HepG2 (cell line): Measurements from ENCODE around the gene EPHA4. TPM values are rescaled to one million over a fixed set of nuclear protein-coding genes. Genes with fewer than 3 reads are reported as not detected.

Experiments
- ATAC-seq: fragments of 200-7000 bp; cut with Tn5 transposase; 3 replicates; pipeline ENCODE4 v1.9.1; 2020; ENCODE audit warnings: mild to moderate bottlenecking, moderate library complexity
- BruUV-seq: library from RNA; stranded (reverse); fragments of 400-500 nt; replicated peaks from 2 replicates; lab custom pipeline; 2021; lab: Mats Ljungman, UMichigan
- CTCF ChIA-PET: fragments of 300-600 bp; formaldehyde crosslinking; extraction: SDS; loops from one replicate; lab custom pipeline; 2021; ENCODE audit warnings: low total read pairs, inconsistent platforms, low intra/inter-chr PET ratio; lab: Yijun Ruan, JAX
- POLR2A ChIA-PET: fragments of 350-600 bp; sonication (Branson Sonifier 250); formaldehyde crosslinking; loops from one replicate; lab custom pipeline; 2020; ENCODE audit warnings: antibody characterized with exemption, inconsistent platforms; lab: Yijun Ruan, JAX
- DNase-seq: peaks from one replicate; pipeline ENCODE4 v3.0.0-alpha.2; 2015; ENCODE audit warnings: low spot score
- FAIRE-seq: peaks from 3 replicates; lab custom pipeline; 2011; peaks lifted over from hg19 to GRCh38; lab: Jason Lieb, UNC
- H2AFZ ChIP-seq: one replicate; pipeline ENCODE4 v1.6.1; 2011; ENCODE audit warnings: low read length, inconsistent platforms
- H3K27ac ChIP-seq: fragments of 300-600 bp; 3 replicates; pipeline ENCODE4 v1.8.0; 2011; ENCODE audit warnings: mixed run types, mild to moderate bottlenecking, mixed read lengths, low read length, inconsistent platforms; ENCODE audit not compliant: insufficient read depth; ENCODE audit errors: extremely low read length
- H3K27me3 ChIP-seq, 2 experiments: fragments of 200-600 bp in 1 of 2; 2 replicates in 1 of 2; 3 replicates in 1 of 2; pipeline versions ENCODE4 v1.6.0 to v1.8.0; 2011; ENCODE audit warnings: low read length in 2 of 2, mild to moderate bottlenecking in 2 of 2, moderate library complexity in 2 of 2, inconsistent platforms in 1 of 2; ENCODE audit not compliant: insufficient read depth in 2 of 2, control insufficient read depth in 1 of 2
- H3K36me3 ChIP-seq, 2 experiments: fragments of 200-600 bp in 1 of 2; replicated peaks in 1 of 2; 2 replicates in 1 of 2; 3 replicates in 1 of 2; pipeline versions ENCODE4 v1.5.1 to v1.8.0; 2011; ENCODE audit warnings: low read length in 2 of 2, inconsistent platforms in 1 of 2; ENCODE audit not compliant: insufficient read depth in 2 of 2, control insufficient read depth in 1 of 2
- H3K4me1 ChIP-seq: 2 replicates; pipeline ENCODE4 v1.5.1; 2012; ENCODE audit warnings: low read length, inconsistent platforms; ENCODE audit not compliant: insufficient read depth
- H3K4me2 ChIP-seq: 2 replicates; pipeline ENCODE4 v1.6.0; 2011; ENCODE audit warnings: low read depth, low read length, inconsistent platforms
- H3K4me3 ChIP-seq, 3 experiments: fragments of 200-600 bp in 1 of 3; sonication (generic), shearing (Covaris generic) in 1 of 3; replicated peaks in 1 of 3; 2 replicates each; pipeline ENCODE4 v1.5.1; 2011 to 2016; ENCODE audit warnings: low read length in 3 of 3, inconsistent platforms in 2 of 3, low read depth in 2 of 3, mild to moderate bottlenecking in 2 of 3, control low read depth in 1 of 3, mixed read lengths in 1 of 3; ENCODE audit not compliant: insufficient read depth in 1 of 3
- H3K79me2 ChIP-seq: one replicate; pipeline ENCODE4 v1.6.1; 2011; ENCODE audit warnings: low read length, inconsistent platforms; ENCODE audit not compliant: insufficient read depth
- H3K9ac ChIP-seq: 2 replicates; pipeline ENCODE4 v1.6.0; 2011; ENCODE audit warnings: mild to moderate bottlenecking, low read depth, low read length, inconsistent platforms; ENCODE audit not compliant: insufficient read depth
- H3K9me3 ChIP-seq: 2 replicates; pipeline ENCODE4 v1.5.1; 2012; ENCODE audit warnings: mild to moderate bottlenecking, low read length
- H4K20me1 ChIP-seq: 2 replicates; pipeline ENCODE4 v1.6.0; 2011; ENCODE audit warnings: inconsistent platforms, mild to moderate bottlenecking, low read length, moderate library complexity; ENCODE audit not compliant: insufficient read depth
- CERS6 ChIP-seq: sonication (generic); formaldehyde crosslinking; IDR thresholded peaks from 2 replicates; pipeline ENCODE4 v1.5.0; 2020; ENCODE audit warnings: missing genetic modification reagents
- DR1 ChIP-seq: sonication (generic); formaldehyde crosslinking; IDR thresholded peaks from 2 replicates; pipeline ENCODE4 v1.8.0; 2021; ENCODE audit warnings: mild to moderate bottlenecking, missing genetic modification reagents, inconsistent platforms
- ELF3 ChIP-seq: IDR thresholded peaks from 2 replicates; pipeline ENCODE4 v1.6.1; 2016; ENCODE audit warnings: missing genetic modification reagents, missing compliant biosample characterization
- HES4 ChIP-seq: sonication (generic); formaldehyde crosslinking; IDR thresholded peaks from 2 replicates; pipeline ENCODE4 v1.9.0; 2021; ENCODE audit warnings: mild to moderate bottlenecking, missing genetic modification reagents, borderline replicate concordance
- HOXA9 ChIP-seq: sonication (generic); formaldehyde crosslinking; IDR thresholded peaks from 2 replicates; pipeline ENCODE4 v1.8.1; 2022; ENCODE audit warnings: missing genetic modification reagents, mild to moderate bottlenecking, moderate library complexity, borderline replicate concordance
- ISX ChIP-seq: sonication (generic); formaldehyde crosslinking; conservative IDR thresholded peaks from 2 replicates; pipeline ENCODE4 v1.5.0; 2020; ENCODE audit warnings: missing genetic modification reagents
- NRL ChIP-seq: sonication (generic); formaldehyde crosslinking; IDR thresholded peaks from 2 replicates; pipeline ENCODE4 v1.5.0; 2020; ENCODE audit warnings: missing genetic modification reagents, mild to moderate bottlenecking, moderate library complexity, borderline replicate concordance
- RBFOX2 ChIP-seq: fragments of 200-400 bp; formaldehyde crosslinking; IDR thresholded peaks from 2 replicates; pipeline ENCODE4 v1.6.1; 2017; ENCODE audit warnings: low read depth, mild to moderate bottlenecking, low read length
- SMARCC2 ChIP-seq: fragments of 450-650 bp; IDR thresholded peaks from 2 replicates; pipeline ENCODE4 v1.6.1; 2017; ENCODE audit warnings: antibody characterized with exemption, mild to moderate bottlenecking
- YEATS2 ChIP-seq: sonication (generic); formaldehyde crosslinking; IDR thresholded peaks from 2 replicates; pipeline ENCODE4 v1.4.0; 2020; ENCODE audit warnings: missing genetic modification reagents, borderline replicate concordance
- ZNF329 ChIP-seq: sonication (generic); formaldehyde crosslinking; IDR thresholded peaks from 2 replicates; pipeline ENCODE4 v1.9.0; 2021; ENCODE audit warnings: low read depth, mild to moderate bottlenecking, missing genetic modification reagents
- ZNF674 ChIP-seq: sonication (generic); formaldehyde crosslinking; IDR thresholded peaks from 2 replicates; pipeline ENCODE4 v1.5.0; 2020; ENCODE audit warnings: low read depth, mild to moderate bottlenecking, missing genetic modification reagents
- ZNF75D ChIP-seq: sonication (generic); formaldehyde crosslinking; IDR thresholded peaks from 2 replicates; pipeline ENCODE4 v1.8.1; 2023; ENCODE audit warnings: missing genetic modification reagents, mild to moderate bottlenecking, borderline replicate concordance
- ZNF768 ChIP-seq: sonication (generic); formaldehyde crosslinking; IDR thresholded peaks from 2 replicates; pipeline ENCODE4 v1.4.0; 2020; ENCODE audit warnings: missing genetic modification reagents
- WGBS: methylation state at CpG from one replicate; pipeline ENCODE4 v1.1.6; 2017; ENCODE audit warnings: low lambda C conversion rate; 5-methylcytosine and 5-hydroxymethylcytosine counted together
- in situ Hi-C: cut with HindIII; loops from 2 replicates; pipeline ENCODE4 v1.10.0; 2017; ENCODE audit warnings: low pct_unique_long_range_greater_than_20kb; ENCODE audit not compliant: extremely low pct_ligation_motif_present
- intact Hi-C: fragments of 100-400 bp; cut with micrococcal nuclease; formaldehyde crosslinking; loops from one replicate; pipeline ENCODE4 v1.10.0; 2022; ENCODE audit not compliant: unreplicated experiment
- polyA plus RNA-seq, 8 experiments: library from polyadenylated mRNA; depleted of rRNA in 3 of 8; stranded (reverse) in 7 of 8; unstranded in 1 of 8; fragments of >200 nt; fragmentation: Illumina TruSeq in 4 of 8; extraction: Trizol in 4 of 8; gene quantifications; 2 replicates each; pipeline versions ENCODE4 v1.2.1 to v1.2.3, GENCODE V29; 2011 to 2016; ENCODE audit warnings: low read depth in 4 of 8, missing spikeins in 1 of 8, mixed read lengths in 1 of 8; ENCODE audit not compliant: insufficient read depth in 1 of 8
- total RNA-seq, 5 experiments: library from RNA; depleted of rRNA; stranded (reverse); fragments of >200 nt; fragmentation: Illumina TruSeq; extraction: Trizol; gene quantifications; 2 replicates each; pipeline ENCODE4 v1.2.3, GENCODE V29; 2016; ENCODE audit warnings: low read depth in 1 of 5

EPHA4 gene
- total and polyA plus RNA-seq, 2 of the 13 experiments (the other 11 are each of a cell fraction or from before 2014, with no cell fraction given), result not detected

- no TSS peak for BruUV-seq
- in situ Hi-C loops, result no loop called here
- H3K9ac ChIP-seq, result no peak overlapping the region
- no peak overlapping the region for H3K27ac ChIP-seq
- ChIA-PET CTCF (no interaction called here), POLR2A (no interaction called here)
- ATAC-seq (no peak), DNase-seq (no peak), FAIRE-seq (no peak)
- intact Hi-C loops, result no loop called here
- 8% methylated on average over 5 of the region's 5 CpGs for WGBS
- no peaks in the 10 kb centered on the region for H4K20me1 ChIP-seq
- no peak overlapping the region for H3K4me2 ChIP-seq
- H3K4me1 ChIP-seq, result no peaks in the 10 kb centered on the region
- no peaks in the 10 kb centered on the region for H3K27me3 ChIP-seq
- H3K9me3 ChIP-seq, result no peaks in the 10 kb centered on the region
- TF ChIP-seq ZNF674, result no peak
- no peak overlapping the region for H2AFZ ChIP-seq
- no peaks in the 10 kb centered on the region for H3K79me2 ChIP-seq
- H3K4me3 ChIP-seq, result no peak overlapping the region
- no peaks in the 10 kb centered on the region for H3K36me3 ChIP-seq
Measured at GRCh38 chr2:221389421-221389820, 182.7 kb downstream of the EPHA4 start.

GRCh38 chr2:221388891-221389290 is 183.2 kb downstream of the EPHA4 start:
- no peaks in the 10 kb centered on the region for H3K36me3 ChIP-seq
- H3K4me2 ChIP-seq, result no peak overlapping the region
- no peak overlapping the region for H3K27ac ChIP-seq
- H3K9me3 ChIP-seq, result no peaks in the 10 kb centered on the region
- 36% methylated on average over 7 of the region's 7 CpGs for WGBS
- ChIA-PET CTCF (no interaction called here), POLR2A (no interaction called here)
- intact Hi-C loops (no loop called here), in situ Hi-C loops (no loop called here)
- no peak for TF ChIP-seq ELF3 (CRISPR knock-in tag)
- TF ChIP-seq HES4 (CRISPR knock-in tag), result no peak
- TF ChIP-seq ZNF768 (CRISPR knock-in tag), result no peak
- TF ChIP-seq ZNF75D (CRISPR knock-in tag), result no peak
- no peak for TF ChIP-seq NRL (CRISPR knock-in tag)
- TF ChIP-seq ZNF329 (CRISPR knock-in tag), result no peak
- TF ChIP-seq CERS6, result no peak
- TF ChIP-seq DR1 (CRISPR knock-in tag), result no peak
- no peak for TF ChIP-seq HOXA9 (CRISPR knock-in tag)
- TF ChIP-seq YEATS2 (CRISPR knock-in tag), result no peak
- no peak for TF ChIP-seq SMARCC2
- TF ChIP-seq RBFOX2, result no peak
- TF ChIP-seq ISX (CRISPR knock-in tag), result no peak
- H3K79me2 ChIP-seq, result no peaks in the 10 kb centered on the region
- FAIRE-seq (no peak), ATAC-seq (no peak), DNase-seq (no peak)
- H3K27me3 ChIP-seq, result no peaks in the 10 kb centered on the region
- no peak overlapping the region for H2AFZ ChIP-seq
- no peaks in the 10 kb centered on the region for H4K20me1 ChIP-seq
- H3K4me3 ChIP-seq, result no peak overlapping the region
- no TSS peak for BruUV-seq
- no peaks in the 10 kb centered on the region for H3K4me1 ChIP-seq
- no peak overlapping the region for H3K9ac ChIP-seq
